Osteoblast (primary cell): ENCODE data around the gene ATP6V1A. TPM values are rescaled to one million over a fixed set of nuclear protein-coding genes. Genes with fewer than 3 reads are reported as not detected.

ENCODE experiments used
- DNase-seq: peaks from one replicate; pipeline ENCODE4 v3.0.0; 2011; ENCODE audit warnings: low spot score, mixed read lengths; ENCODE audit not compliant: insufficient read length; ENCODE audit errors: missing footprints
- H2AFZ ChIP-seq: 2 replicates; pipeline ENCODE4 v1.6.0; 2011; ENCODE audit warnings: mild to moderate bottlenecking, low read length
- H3K27ac ChIP-seq: 2 replicates; pipeline ENCODE4 v1.5.1; 2011; ENCODE audit warnings: mild to moderate bottlenecking, low read depth, low read length, moderate library complexity
- H3K27me3 ChIP-seq: 2 replicates; pipeline ENCODE4 v1.6.0; 2012; ENCODE audit warnings: mild to moderate bottlenecking, control low read depth, inconsistent platforms, low read length, moderate library complexity; ENCODE audit not compliant: insufficient read depth
- H3K36me3 ChIP-seq: 2 replicates; pipeline ENCODE4 v1.5.1; 2011; ENCODE audit warnings: mild to moderate bottlenecking, low read length, control low read depth, moderate library complexity; ENCODE audit not compliant: insufficient read depth
- H3K4me1 ChIP-seq: 2 replicates; pipeline ENCODE4 v1.5.1; 2011; ENCODE audit warnings: mild to moderate bottlenecking, low read length, control low read depth, moderate library complexity; ENCODE audit not compliant: insufficient read depth
- H3K4me2 ChIP-seq: 2 replicates; pipeline ENCODE4 v1.6.0; 2011; ENCODE audit warnings: mild to moderate bottlenecking, low read length; ENCODE audit not compliant: insufficient read depth
- H3K4me3 ChIP-seq: fragments of 200-600 bp; sonication (generic); 3 replicates; pipeline ENCODE4 v1.5.1; 2012; ENCODE audit warnings: mild to moderate bottlenecking, low read length, inconsistent platforms; ENCODE audit not compliant: insufficient read depth
- H3K79me2 ChIP-seq: 2 replicates; pipeline ENCODE4 v1.6.0; 2012; ENCODE audit warnings: mild to moderate bottlenecking, low read length, control low read depth, inconsistent platforms; ENCODE audit not compliant: insufficient read depth
- H3K9me3 ChIP-seq: 2 replicates; pipeline ENCODE4 v1.5.1; 2011; ENCODE audit warnings: low read depth, low read length, control low read depth
- H4K20me1 ChIP-seq: 2 replicates; pipeline ENCODE4 v1.6.0; 2012; ENCODE audit warnings: mild to moderate bottlenecking, low read length, control low read depth; ENCODE audit not compliant: insufficient read depth
- CTCF ChIP-seq: IDR thresholded peaks from 2 replicates; pipeline ENCODE4 v1.5.1; 2011; ENCODE audit warnings: mild to moderate bottlenecking, low read depth, low read length, moderate library complexity; ENCODE audit errors: extremely low read depth
- total RNA-seq: library from RNA; depleted of rRNA; stranded (reverse); fragments of >200 nt; gene quantifications from 2 replicates; pipeline ENCODE4 v1.2.3, GENCODE V29; 2012

The ATP6V1A gene
- 140 and 166 TPM in 2 replicates for total RNA-seq

GRCh38 chr3:113746548-113747282, at the start of gene ATP6V1A:
Gene ATP6V1A, plus strand, starts transcription at chr3:113747035. Its CDS starts 31,719 bp downstream, at chr3:113778754.
- Histone ChIP-seq H2AFZ (peak within 1 kb of the TSS; percentile 88), H3K27ac (peak within 1 kb of the TSS; percentile 100), H4K20me1 (peaks cover 27% of the 10 kb centered on the region), H3K9me3 (no peaks in the 10 kb centered on the region), H3K4me3 (peak within 1 kb of the TSS; percentile 93), H3K27me3 (no peaks in the 10 kb centered on the region), H3K79me2 (peaks cover 84% of the 10 kb centered on the region), H3K36me3 (no peaks in the 10 kb centered on the region), H3K4me1 (peaks cover 40% of the 10 kb centered on the region), H3K4me2 (peak within 1 kb of the TSS; percentile 89)
- peak; percentile 91 for DNase-seq
- no peak for TF ChIP-seq CTCF

GRCh38 chr3:113697500-113698090, 49.2 kb upstream of the ATP6V1A start:
- TF ChIP-seq CTCF, result no peak
- peak; percentile 58 for DNase-seq

GRCh38 chr3:113698213-113698742, 48.6 kb upstream of the ATP6V1A start:
- no peaks in the 10 kb centered on the region for H3K36me3 ChIP-seq
- no peaks in the 10 kb centered on the region for H3K9me3 ChIP-seq
- peaks cover 9% of the 10 kb centered on the region for H4K20me1 ChIP-seq
- H3K27ac ChIP-seq, result no peak overlapping the region
- H3K27me3 ChIP-seq, result no peaks in the 10 kb centered on the region
- H3K79me2 ChIP-seq, result peaks cover 29% of the 10 kb centered on the region
- peaks cover 12% of the 10 kb centered on the region for H3K4me1 ChIP-seq
- peak overlapping the region; percentile 98 for H3K4me2 ChIP-seq
- TF ChIP-seq CTCF, result no peak
- DNase-seq, result no peak
- no peak overlapping the region for H3K4me3 ChIP-seq
- H2AFZ ChIP-seq, result peak overlapping the region; percentile 80

More at GRCh38 chr3:113697500-113698090, 49.2 kb upstream of the ATP6V1A start:
- H3K4me3 ChIP-seq, result peak overlapping the region; percentile 95
- H3K36me3 ChIP-seq, result no peaks in the 10 kb centered on the region
- H2AFZ ChIP-seq, result peak overlapping the region; percentile 100
- peak overlapping the region; percentile 98 for H3K4me2 ChIP-seq
- no peaks in the 10 kb centered on the region for H3K9me3 ChIP-seq
- peaks cover 12% of the 10 kb centered on the region for H3K4me1 ChIP-seq
- H3K27me3 ChIP-seq, result no peaks in the 10 kb centered on the region
- peaks cover 12% of the 10 kb centered on the region for H4K20me1 ChIP-seq
- peak overlapping the region; percentile 83 for H3K27ac ChIP-seq
- H3K79me2 ChIP-seq, result peaks cover 36% of the 10 kb centered on the region

GRCh38 chr3:113698956-113699355, 47.9 kb upstream of the ATP6V1A start:
- Histone ChIP-seq H3K4me2 (peak overlapping the region; percentile 43), H3K27ac (no peak overlapping the region), H3K36me3 (no peaks in the 10 kb centered on the region), H4K20me1 (peaks cover 3% of the 10 kb centered on the region), H3K9me3 (no peaks in the 10 kb centered on the region), H2AFZ (peak overlapping the region; percentile 80), H3K4me1 (peaks cover 12% of the 10 kb centered on the region), H3K27me3 (no peaks in the 10 kb centered on the region), H3K4me3 (peak overlapping the region; percentile 69), H3K79me2 (peaks cover 22% of the 10 kb centered on the region)
- peak; percentile 71 for DNase-seq
- no peak for TF ChIP-seq CTCF
